Neural cell (in vitro differentiated cells): ENCODE results near the gene CCDC33.

Experiments
- CTCF ChIP-seq: fragments of 450-650 bp; IDR thresholded peaks from 2 replicates; pipeline ENCODE4 v1.5.1; 2014; ENCODE audit warnings: antibody characterized with exemption, mild to moderate bottlenecking, moderate library complexity; ENCODE audit not compliant: poor library complexity, severe bottlenecking
- POLR2AphosphoS5 ChIP-seq: IDR thresholded peaks from 2 replicates; pipeline ENCODE4 v1.6.1; 2012
- REST ChIP-seq: IDR thresholded peaks from 2 replicates; pipeline ENCODE4 v1.6.1; 2012; ENCODE audit warnings: borderline replicate concordance
- TAF1 ChIP-seq: IDR thresholded peaks from 2 replicates; pipeline ENCODE4 v1.6.1; 2012; ENCODE audit warnings: low read depth

GRCh38 chr15:74365598-74366445 lies 129.7 kb downstream of the CCDC33 start:
- TF ChIP-seq CTCF (no peak), POLR2AphosphoS5 (no peak), REST (no peak), TAF1 (no peak)
